HG02759 (cell line): ENCODE results near the gene PRAMEF12.
"Not testable (repeated sequence)": the region's sequence is repeated elsewhere in the genome, so short reads cannot be mapped to it uniquely, and the experiment has no call there.

ENCODE experiments used
- ATAC-seq: cut with Tn5 transposase; IDR thresholded peaks from one replicate; pipeline ENCODE4 v1.9.1; 2021; ENCODE audit warnings: mild to moderate bottlenecking, moderate library complexity; ENCODE audit not compliant: unreplicated experiment

Gene PRAMEF12

GRCh38 chr1:12769976-12770505 is 3.5 kb upstream of the PRAMEF12 start:
- ATAC-seq, result no peak

DNA sequence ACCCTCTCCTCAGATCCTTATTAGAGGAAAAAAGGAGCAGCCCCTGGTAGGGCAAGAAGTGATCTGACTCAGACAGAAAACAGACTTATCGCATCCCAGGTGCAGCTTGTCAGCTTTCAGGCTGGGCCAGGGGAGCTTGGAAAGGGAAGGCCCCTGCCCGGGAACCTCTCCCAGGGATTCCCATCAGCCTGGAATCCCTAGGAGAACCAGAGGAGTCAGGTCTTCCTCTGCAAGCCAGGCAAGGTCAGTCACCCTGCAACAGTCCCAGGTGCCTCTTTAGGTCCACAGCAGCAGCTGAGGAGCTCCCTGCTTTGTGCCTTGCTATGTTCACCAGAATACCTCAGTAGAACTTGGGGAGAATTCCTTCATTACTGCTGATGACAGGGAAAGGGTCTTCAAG is 2.9 kb upstream of the PRAMEF12 start:
- ATAC-seq, result no peak

DNA sequence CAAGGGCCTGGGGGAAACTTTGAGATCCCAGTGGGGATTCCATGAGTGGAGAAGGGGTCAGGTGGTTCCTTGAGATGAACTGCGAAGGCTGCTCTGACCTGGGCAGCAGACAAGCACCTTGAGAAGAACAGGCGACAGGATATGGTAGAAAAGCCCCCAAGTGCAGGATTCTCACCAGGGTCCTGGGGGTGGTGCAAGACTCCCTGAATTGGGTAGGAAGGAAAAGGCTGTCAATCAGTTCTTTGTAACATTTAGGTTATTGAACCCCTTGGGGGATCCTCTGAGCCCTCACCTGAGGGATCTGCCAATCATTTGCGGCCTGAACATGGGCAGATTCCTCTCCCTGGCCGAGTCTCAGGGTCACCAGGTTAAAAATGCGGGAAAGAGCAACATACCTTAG is 2.4 kb upstream of the PRAMEF12 start:
- ATAC-seq, result no peak

DNA sequence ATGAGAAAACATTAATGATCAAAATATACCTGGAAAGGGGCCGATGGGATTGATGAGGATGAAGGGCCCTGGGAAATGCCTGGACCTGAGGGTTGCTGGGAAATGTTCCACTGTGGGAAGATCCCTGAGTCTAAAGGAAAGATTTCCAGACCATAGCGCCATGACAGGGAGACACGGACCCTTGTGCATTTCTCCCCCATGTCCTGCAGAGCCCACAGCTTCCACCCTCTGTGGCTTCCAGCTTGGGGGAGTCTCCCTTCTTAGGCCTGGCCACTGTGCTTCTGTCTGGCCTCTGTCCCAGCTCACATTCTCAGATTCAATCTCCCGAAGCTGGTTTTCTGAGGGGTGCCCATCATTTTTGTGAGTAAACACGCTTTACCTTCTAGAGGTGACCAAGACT is 1.0 kb upstream of the PRAMEF12 start:
- no peak for ATAC-seq

DNA sequence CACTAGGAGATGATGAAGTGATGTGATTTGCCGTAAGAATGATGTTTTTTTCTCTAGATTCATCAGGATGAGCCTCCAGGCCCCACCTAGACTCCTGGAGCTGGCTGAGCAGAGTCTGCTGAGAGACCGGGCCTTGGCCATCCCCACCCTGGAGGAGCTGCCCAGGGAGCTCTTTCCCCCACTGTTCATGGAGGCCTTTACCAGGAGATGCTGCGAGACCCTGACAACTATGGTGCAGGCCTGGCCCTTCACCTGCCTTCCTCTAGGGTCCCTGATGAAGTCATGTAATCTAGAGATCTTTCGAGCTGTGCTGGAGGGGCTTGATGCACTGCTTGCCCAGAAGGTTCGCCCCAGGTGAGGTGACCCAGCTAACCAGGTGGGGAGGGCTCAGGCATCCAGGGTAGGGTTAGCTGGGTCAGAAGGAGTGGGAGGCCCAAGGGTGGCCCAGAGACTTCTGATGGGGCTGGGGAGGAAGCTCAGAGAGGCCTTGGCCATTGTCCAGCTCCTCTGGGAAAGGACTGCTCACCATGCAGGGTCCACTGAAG is 1.3 kb downstream of the PRAMEF12 start:
- no peak for ATAC-seq

DNA sequence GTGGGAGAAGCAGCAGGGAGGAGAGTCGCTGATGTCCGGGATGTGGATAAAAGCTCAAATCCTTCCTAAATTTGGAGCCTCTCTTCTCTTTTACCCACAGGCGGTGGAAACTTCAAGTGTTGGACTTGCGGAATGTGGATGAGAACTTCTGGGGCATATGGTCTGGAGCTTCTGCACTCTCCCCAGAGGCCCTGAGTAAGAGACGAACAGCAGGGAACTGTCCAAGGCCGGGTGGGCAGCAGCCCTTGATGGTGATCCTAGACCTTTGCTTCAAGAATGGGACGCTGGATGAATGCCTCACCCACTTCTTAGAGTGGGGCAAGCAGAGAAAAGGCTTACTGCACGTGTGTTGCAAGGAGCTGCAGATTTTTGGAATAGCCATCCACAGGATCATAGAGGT is 1.9 kb downstream of the PRAMEF12 start:
- ATAC-seq, result no peak

- no peak for ATAC-seq
These were observed 3.4 kb downstream of the PRAMEF12 start for GRCh38 chr1:12776801-12777557.

- no peak for ATAC-seq
These were observed 4.5 kb downstream of the PRAMEF12 start for GRCh38 chr1:12778061-12778460.

DNA sequence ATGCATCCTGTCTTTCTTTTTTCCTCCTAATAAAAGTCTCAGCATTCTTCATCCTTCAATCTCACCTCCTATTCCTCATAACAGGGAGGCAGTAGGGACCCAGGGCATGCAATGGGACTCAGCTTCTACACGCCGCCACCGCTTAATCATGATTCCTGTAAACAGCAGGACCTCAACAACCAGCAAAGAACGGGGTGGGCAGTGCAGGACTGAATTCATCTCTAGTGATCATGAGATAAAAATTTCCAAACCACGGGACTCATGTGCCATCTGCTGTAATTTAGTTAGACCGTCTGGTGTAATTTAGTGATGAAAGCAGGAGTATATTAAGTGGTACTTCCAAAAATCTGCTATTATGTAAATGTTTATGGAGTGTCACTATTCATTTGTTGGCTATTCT is 5.4 kb downstream of the PRAMEF12 start:
- ATAC-seq, result no peak

GRCh38 chr1:12781488-12781887 is 8.0 kb downstream of the PRAMEF12 start:
- not testable (repeated sequence) for ATAC-seq

- ATAC-seq, result not testable (repeated sequence)
These were observed 10.2 kb downstream of the PRAMEF12 start for GRCh38 chr1:12783783-12784182.

- ATAC-seq, result not testable (repeated sequence)
These were observed 11.2 kb downstream of the PRAMEF12 start for GRCh38 chr1:12784729-12785128.

DNA sequence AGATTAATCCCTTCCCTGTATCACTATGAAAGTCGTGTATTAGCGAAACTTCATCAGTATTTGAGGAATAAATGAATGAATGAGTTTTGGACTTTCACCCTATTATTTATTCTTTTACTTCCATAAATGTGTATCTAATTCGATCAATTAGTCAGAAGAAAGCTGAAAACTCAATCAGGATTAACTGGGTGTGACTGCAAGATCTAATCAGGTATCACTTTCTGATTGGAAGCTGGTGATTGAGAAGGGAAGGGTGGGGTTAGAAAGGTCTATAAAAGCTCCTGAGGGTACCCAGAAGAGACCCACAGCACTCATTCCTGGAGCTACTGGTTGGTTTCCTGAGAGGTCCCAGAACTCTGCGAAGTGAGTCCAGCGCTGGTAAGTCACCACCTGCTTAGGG is 17.6 kb downstream of the PRAMEF12 start, which contains the start of gene PRAMEF1:
PRAMEF1 (plus strand) TSS at position 301 of the 400 bp plus-strand sequence. CDS start 1,831 bp downstream, outside the sequence.
- ATAC-seq, result not testable (repeated sequence)

GRCh38 chr1:12798911-12799310 is 25.4 kb downstream of the PRAMEF12 start:
- ATAC-seq, result no peak

DNA sequence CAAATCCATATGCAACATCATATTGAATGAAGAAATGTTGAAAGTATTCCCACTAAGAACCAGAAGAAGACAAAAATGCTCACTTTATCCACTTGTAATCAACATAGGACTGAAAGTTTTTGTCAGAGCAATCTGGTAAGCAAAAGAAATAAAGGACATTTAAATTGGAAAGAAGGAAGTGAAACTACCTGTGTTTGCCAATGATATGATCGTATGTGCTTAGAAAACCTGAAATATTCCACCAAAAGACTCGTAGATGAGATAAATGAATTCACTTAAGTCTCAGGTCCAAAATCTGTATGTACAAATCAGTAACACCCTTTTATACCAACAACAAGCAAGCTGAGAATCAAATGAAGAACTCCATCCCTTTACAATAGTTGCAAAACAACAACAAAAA is 26.2 kb downstream of the PRAMEF12 start:
- no peak for ATAC-seq

GRCh38 chr1:12809933-12810332 is 36.4 kb downstream of the PRAMEF12 start:
- no peak for ATAC-seq

DNA sequence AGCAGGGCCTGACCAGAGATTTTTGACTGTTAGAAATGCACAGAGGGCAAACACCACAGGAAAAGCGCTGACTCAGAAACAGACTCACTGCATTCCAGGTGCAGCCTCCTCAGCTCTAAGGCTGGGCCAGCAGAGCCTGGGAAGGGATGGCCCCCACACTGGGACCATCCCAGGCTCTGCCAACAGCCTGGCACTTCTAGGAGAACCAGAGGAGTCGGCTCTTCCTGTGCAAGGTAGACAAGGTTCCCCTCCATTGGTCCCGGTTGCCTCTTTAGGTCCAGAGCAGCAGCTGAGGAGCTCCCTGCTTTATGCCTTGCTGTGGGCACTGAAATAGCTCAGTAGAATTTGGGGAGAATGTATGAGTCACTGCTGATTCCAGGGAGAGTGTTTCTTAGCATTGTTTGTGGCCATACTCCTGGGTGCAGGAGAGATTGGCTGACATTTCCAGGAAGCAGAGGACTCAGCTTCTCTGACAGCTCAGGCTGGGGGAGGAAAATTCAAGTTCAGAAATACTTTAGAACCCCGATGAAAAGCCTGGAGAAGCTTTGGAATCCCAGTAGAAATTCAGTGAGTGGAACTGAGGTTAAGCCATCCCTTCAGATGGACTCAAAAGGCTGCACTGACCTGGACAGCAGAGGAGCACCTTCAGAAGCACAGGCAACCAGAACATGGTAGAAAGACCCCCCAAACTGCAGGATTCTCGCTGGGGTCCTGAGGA is 37.3 kb downstream of the PRAMEF12 start:
- no peak for ATAC-seq

DNA sequence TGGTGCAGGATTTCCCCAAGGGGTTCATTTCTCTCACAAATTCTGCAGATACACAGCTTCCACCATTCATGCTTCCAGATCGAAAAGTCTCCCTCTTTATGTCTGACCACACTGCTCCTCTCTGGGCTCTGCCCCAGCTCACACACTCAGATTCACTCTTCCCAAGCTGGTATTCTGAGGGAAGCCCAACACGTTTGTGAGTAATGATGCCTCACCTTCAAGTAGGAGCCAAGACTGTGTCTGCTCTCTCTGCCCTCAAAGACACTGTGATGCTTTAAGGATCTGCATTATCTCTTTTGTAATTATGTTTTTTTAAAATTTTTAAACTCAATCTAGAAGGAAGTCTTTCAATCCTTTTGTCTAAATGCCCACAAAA is 37.9 kb downstream of the PRAMEF12 start:
- ATAC-seq, result no peak

GRCh38 chr1:12819061-12819460 is 45.5 kb downstream of the PRAMEF12 start:
- ATAC-seq, result not testable (repeated sequence)
